ENCODE results near the gene S100A7. TPM values are rescaled to one million over a fixed set of nuclear protein-coding genes. Genes with fewer than 3 reads are reported as not detected.
"Not testable (repeated sequence)": the region's sequence is repeated elsewhere in the genome, so short reads cannot be mapped to it uniquely, and the experiment has no call there.

Gene S100A7
- total RNA-seq, 4 donors from 2014 or later = 5.1 to 107 (median 20.2) TPM

- Histone ChIP-seq H3K4me3 (no peak overlapping the region), H3K27me3 (peaks cover 16% of the 10 kb centered on the region), H3K4me1 (no peaks in the 10 kb centered on the region), H3K27ac (no peak overlapping the region), H3K36me3 (no peaks in the 10 kb centered on the region), H3K9me3 (no peaks in the 10 kb centered on the region)
- TF ChIP-seq POLR2AphosphoS5 (IDR thresholded peaks at IDR 0.05) = no peak
- TF ChIP-seq POLR2A (IDR thresholded peaks at IDR 0.05) = no peak
- TF ChIP-seq EP300 (IDR thresholded peaks at IDR 0.05) = no peak
- no peak for TF ChIP-seq CTCF (IDR thresholded peaks at IDR 0.05)
- DNase-seq (ENCODE audit: low spot score in 2 of 2) = peak in 1 of 2 donors; percentile 26
- 26% methylated on average over 1 of the region's 1 CpG for WGBS
Measured at GRCh38 chr1:153426809-153427208, 33.6 kb downstream of the S100A7 start.

DNA sequence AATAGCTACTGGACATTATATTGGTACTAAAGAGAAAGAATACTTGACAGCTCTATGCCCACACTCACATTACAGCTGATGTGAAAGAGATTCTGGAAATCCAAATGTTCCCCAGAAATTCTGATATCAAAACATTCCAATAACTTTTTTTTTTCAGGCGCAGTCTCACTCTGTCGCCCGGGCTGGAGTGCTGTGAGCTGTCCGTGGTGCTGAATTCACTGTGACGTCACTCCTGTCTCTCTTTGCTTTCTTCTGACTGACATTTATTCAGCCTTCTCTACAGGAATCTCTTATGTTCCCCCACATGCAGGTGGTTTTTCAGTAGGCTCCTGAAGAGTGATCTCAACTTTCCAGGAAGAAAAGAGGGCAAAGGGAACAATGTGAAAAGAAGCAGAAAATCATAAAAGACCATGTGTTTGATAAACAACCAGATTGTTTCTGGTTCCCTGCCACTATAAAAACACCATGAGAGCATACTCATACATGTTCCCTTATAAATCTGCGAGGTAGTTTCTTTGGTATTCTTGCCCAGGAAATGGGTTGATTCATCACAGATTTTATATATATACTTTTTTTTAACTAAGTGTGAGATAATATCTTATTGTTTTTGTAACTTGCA, 37.9 kb downstream of the S100A7 start:
- Histone ChIP-seq H3K9me3 (no peaks in the 10 kb centered on the region), H3K27me3 (peaks cover 11% of the 10 kb centered on the region), H3K4me3 (no peak overlapping the region), H3K27ac (no peak overlapping the region), H3K4me1 (no peaks in the 10 kb centered on the region), H3K36me3 (no peaks in the 10 kb centered on the region)
- no peak for DNase-seq (ENCODE audit: low spot score in 2 of 2)
- WGBS = 8% methylated on average over 6 of the region's 6 CpGs
- no peak for TF ChIP-seq EP300 (IDR thresholded peaks at IDR 0.05)
- no peak for TF ChIP-seq POLR2A (IDR thresholded peaks at IDR 0.05)
- no peak for TF ChIP-seq CTCF (IDR thresholded peaks at IDR 0.05)
- no peak for TF ChIP-seq POLR2AphosphoS5 (IDR thresholded peaks at IDR 0.05)

DNA sequence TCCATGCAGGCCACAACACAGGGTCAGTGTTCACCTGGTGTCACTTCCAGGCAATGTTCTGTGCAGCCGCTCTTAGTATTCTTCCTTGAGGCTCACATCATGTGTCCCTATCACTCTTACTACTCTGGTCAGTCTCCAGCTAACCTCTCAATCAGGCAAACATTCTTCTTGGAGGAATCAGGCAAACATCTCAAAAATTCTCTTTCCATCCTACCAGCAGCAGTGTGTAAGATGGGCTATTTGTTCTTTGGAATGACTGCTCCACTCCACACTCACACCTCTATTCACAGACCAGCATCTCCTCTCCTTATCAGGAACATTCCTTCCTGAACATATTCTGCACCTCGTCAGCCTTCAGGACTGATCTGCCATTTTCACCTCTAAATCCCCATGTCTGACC, 40.1 kb downstream of the S100A7 start:
- TF ChIP-seq EP300 (IDR thresholded peaks at IDR 0.05) (no peak), POLR2AphosphoS5 (IDR thresholded peaks at IDR 0.05) (no peak), POLR2A (IDR thresholded peaks at IDR 0.05) (no peak), CTCF (IDR thresholded peaks at IDR 0.05) (no peak)
- DNase-seq (ENCODE audit: low spot score in 2 of 2) = no peak
- H3K27me3 ChIP-seq = peaks cover 7% of the 10 kb centered on the region
- WGBS = 76% methylated on average over 2 of the region's 2 CpGs
- no peaks in the 10 kb centered on the region for H3K9me3 ChIP-seq
- no peaks in the 10 kb centered on the region for H3K36me3 ChIP-seq
- H3K4me3 ChIP-seq = no peak overlapping the region
- H3K27ac ChIP-seq = no peak overlapping the region
- H3K4me1 ChIP-seq = no peaks in the 10 kb centered on the region

GRCh38 chr1:153419436-153419793, 41.0 kb downstream of the S100A7 start:
- H3K4me3 ChIP-seq, H3K27me3 ChIP-seq, H3K9me3 ChIP-seq, H3K36me3 ChIP-seq, H3K27ac ChIP-seq, H3K4me1 ChIP-seq: not testable (repeated sequence)
- WGBS = 41% methylated on average over 2 of the region's 2 CpGs
- DNase-seq (ENCODE audit: low spot score in 2 of 2) = peak in 1 of 2 donors; percentile 49

DNA sequence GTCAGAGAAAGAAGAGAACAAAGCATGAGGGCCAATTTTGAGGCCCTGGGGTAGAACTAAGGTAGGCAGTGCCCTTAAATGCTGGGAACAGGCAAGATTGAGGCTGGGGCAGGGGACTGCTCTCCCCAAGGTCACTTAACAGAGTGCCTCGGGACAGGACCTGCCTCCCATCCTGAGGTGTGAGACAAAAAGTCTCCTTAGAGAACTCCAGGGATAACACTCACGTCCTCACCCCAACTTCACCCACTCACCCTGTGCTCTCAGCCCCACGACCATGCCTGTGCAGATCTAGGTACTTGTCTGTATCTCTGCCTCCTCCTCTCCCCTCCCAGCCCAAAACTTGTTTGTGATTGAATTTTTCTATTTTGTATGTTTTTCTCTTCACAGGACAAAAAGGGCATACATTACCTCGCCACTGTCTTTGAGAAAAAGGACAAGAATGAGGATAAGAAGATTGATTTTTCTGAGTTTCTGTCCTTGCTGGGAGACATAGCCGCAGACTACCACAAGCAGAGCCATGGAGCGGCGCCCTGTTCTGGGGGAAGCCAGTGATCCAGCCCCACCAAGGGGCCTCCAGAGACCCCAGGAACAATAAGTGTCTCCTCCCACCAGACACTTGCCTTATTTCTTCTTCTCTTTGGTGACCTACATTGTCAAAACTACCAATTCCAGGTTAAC, 41.6 kb downstream of the S100A7 start:
- peak in 1 of 2 donors; percentile 53 for DNase-seq (ENCODE audit: low spot score in 2 of 2)
- H3K36me3 ChIP-seq, H3K4me1 ChIP-seq, H3K27ac ChIP-seq, H3K27me3 ChIP-seq, H3K4me3 ChIP-seq, H3K9me3 ChIP-seq: not testable (repeated sequence)
- 76% methylated on average over 7 of the region's 7 CpGs for WGBS

GRCh38 chr1:153417136-153417888, 43.1 kb downstream of the S100A7 start:
- WGBS = 80% methylated on average over 5 of the region's 12 CpGs
- DNase-seq (ENCODE audit: low spot score in 2 of 2) = no peak
- H3K27me3 ChIP-seq = peaks cover 7% of the 10 kb centered on the region
- no peak overlapping the region for H3K4me3 ChIP-seq
- no peaks in the 10 kb centered on the region for H3K9me3 ChIP-seq
- H3K27ac ChIP-seq = no peak overlapping the region
- H3K36me3 ChIP-seq = no peaks in the 10 kb centered on the region
- no peaks in the 10 kb centered on the region for H3K4me1 ChIP-seq
- TF ChIP-seq POLR2A (IDR thresholded peaks at IDR 0.05) = no peak
- TF ChIP-seq CTCF (IDR thresholded peaks at IDR 0.05) = no peak
- TF ChIP-seq EP300 (IDR thresholded peaks at IDR 0.05) = no peak
- no peak for TF ChIP-seq POLR2AphosphoS5 (IDR thresholded peaks at IDR 0.05)

All from suprapubic skin (tissue), 4 donors.